ENCODE data around the gene KRTAP5-9.
"Not testable (repeated sequence)": the region's sequence is repeated elsewhere in the genome, so short reads cannot be mapped to it uniquely, and the experiment has no call there.

Gene KRTAP5-9

GRCh38 chr11:71535825-71536224, 12.4 kb upstream of the KRTAP5-9 start:
- H3K36me3 ChIP-seq (ENCODE audit: insufficient read depth, low read length) = no peaks in the 10 kb centered on the region
- H3K4me1 ChIP-seq (ENCODE audit: control insufficient read depth, insufficient read depth, low read length, unreplicated experiment) = no peaks in the 10 kb centered on the region
- H2AFZ ChIP-seq (ENCODE audit: low read length, unreplicated experiment) = no peak overlapping the region
- no peak overlapping the region for H3K27ac ChIP-seq (ENCODE audit: low read depth, low read length)
- H3K27me3 ChIP-seq (ENCODE audit: insufficient read depth, low read length) = peaks cover 4% of the 10 kb centered on the region; the same call in 1 of the 2 replicates
- H3K79me2 ChIP-seq (ENCODE audit: control insufficient read depth, insufficient read depth, low read length, unreplicated experiment) = no peaks in the 10 kb centered on the region
- no peak overlapping the region for H3K4me3 ChIP-seq (ENCODE audit: low read depth, low read length)

DNA sequence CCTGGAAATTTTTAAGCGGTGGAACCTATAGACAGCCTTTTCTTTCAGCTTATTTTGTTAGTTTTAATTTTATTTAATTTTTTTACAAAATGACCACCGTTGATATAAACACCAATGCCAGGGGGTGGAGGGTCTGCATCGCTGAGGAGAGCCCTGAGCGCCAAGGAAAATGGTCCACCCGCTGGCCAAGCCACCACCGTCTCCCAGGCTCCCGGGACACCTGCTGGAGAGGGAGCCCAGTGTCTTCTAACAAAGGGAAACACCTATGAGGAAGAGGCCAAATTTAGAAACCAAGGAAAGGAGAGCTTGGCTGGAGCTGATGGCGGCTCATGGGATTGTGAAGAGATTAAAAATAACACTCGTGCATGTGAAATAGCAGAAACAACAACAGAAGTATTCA, 10.7 kb upstream of the KRTAP5-9 start:
- Histone ChIP-seq H2AFZ (ENCODE audit: low read length, unreplicated experiment) (no peak overlapping the region), H3K79me2 (ENCODE audit: control insufficient read depth, insufficient read depth, low read length, unreplicated experiment) (no peaks in the 10 kb centered on the region), H3K4me3 (ENCODE audit: low read depth, low read length) (no peak overlapping the region), H3K27me3 (ENCODE audit: insufficient read depth, low read length) (peaks cover 18% of the 10 kb centered on the region; the same call in 1 of the 2 replicates), H3K27ac (ENCODE audit: low read depth, low read length) (no peak overlapping the region), H3K36me3 (ENCODE audit: insufficient read depth, low read length) (no peaks in the 10 kb centered on the region), H3K4me1 (ENCODE audit: control insufficient read depth, insufficient read depth, low read length, unreplicated experiment) (no peaks in the 10 kb centered on the region)

DNA sequence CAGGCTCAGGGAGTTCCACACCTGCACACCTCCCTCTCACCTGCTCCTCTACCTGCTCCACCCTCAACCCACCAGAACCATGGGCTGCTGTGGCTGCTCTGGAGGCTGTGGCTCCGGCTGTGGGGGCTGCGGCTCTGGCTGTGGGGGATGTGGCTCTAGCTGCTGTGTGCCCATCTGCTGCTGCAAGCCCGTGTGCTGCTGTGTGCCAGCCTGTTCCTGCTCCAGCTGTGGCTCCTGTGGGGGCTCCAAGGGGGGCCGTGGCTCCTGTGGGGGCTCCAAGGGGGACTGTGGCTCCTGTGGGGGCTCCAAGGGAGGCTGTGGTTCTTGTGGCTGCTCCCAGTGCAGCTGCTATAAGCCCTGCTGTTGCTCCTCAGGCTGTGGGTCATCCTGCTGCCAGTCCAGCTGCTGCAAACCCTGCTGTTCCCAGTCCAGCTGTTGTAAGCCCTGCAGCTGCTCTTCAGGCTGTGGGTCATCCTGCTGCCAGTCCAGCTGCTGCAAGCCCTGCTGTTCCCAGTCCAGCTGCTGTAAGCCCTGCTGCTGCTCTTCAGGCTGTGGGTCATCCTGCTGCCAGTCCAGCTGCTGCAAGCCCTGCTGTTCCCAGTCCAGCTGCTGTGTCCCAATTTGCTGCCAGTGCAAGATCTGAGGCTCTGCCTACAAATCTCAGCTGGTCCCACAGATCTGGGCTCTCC, 10.1 kb upstream of the KRTAP5-9 start, which contains the start of gene KRTAP5-8:
Gene KRTAP5-8, plus strand, starts transcription at position 49 of the 689 bp plus-strand sequence. Its CDS starts 31 bp downstream, at position 80.
- H3K79me2 ChIP-seq (ENCODE audit: control insufficient read depth, insufficient read depth, low read length, unreplicated experiment); H3K4me1 ChIP-seq (ENCODE audit: control insufficient read depth, insufficient read depth, low read length, unreplicated experiment); H3K36me3 ChIP-seq (ENCODE audit: insufficient read depth, low read length); H3K27ac ChIP-seq (ENCODE audit: low read depth, low read length); H2AFZ ChIP-seq (ENCODE audit: low read length, unreplicated experiment); H3K4me3 ChIP-seq (ENCODE audit: low read depth, low read length): not testable (repeated sequence)
- peaks cover 19% of the 10 kb centered on the region; the same call in 1 of the 2 replicates for H3K27me3 ChIP-seq (ENCODE audit: insufficient read depth, low read length)

- no peaks in the 10 kb centered on the region for H3K4me1 ChIP-seq (ENCODE audit: control insufficient read depth, insufficient read depth, low read length, unreplicated experiment)
- H3K27ac ChIP-seq (ENCODE audit: low read depth, low read length) = no peak overlapping the region
- no peaks in the 10 kb centered on the region for H3K79me2 ChIP-seq (ENCODE audit: control insufficient read depth, insufficient read depth, low read length, unreplicated experiment)
- H3K36me3 ChIP-seq (ENCODE audit: insufficient read depth, low read length) = no peaks in the 10 kb centered on the region
- H3K4me3 ChIP-seq (ENCODE audit: low read depth, low read length) = no peak overlapping the region
- no peak overlapping the region for H2AFZ ChIP-seq (ENCODE audit: low read length, unreplicated experiment)
- peaks cover 23% of the 10 kb centered on the region; the same call in 1 of the 2 replicates for H3K27me3 ChIP-seq (ENCODE audit: insufficient read depth, low read length)
These were observed 9.6 kb upstream of the KRTAP5-9 start for GRCh38 chr11:71538666-71538990.

- Histone ChIP-seq H3K4me3 (ENCODE audit: low read depth, low read length) (no peak overlapping the region), H2AFZ (ENCODE audit: low read length, unreplicated experiment) (no peak overlapping the region), H3K4me1 (ENCODE audit: control insufficient read depth, insufficient read depth, low read length, unreplicated experiment) (no peaks in the 10 kb centered on the region), H3K27ac (ENCODE audit: low read depth, low read length) (no peak overlapping the region), H3K36me3 (ENCODE audit: insufficient read depth, low read length) (no peaks in the 10 kb centered on the region), H3K79me2 (ENCODE audit: control insufficient read depth, insufficient read depth, low read length, unreplicated experiment) (no peaks in the 10 kb centered on the region), H3K27me3 (ENCODE audit: insufficient read depth, low read length) (peaks cover 27% of the 10 kb centered on the region; the same call in 1 of the 2 replicates)
These were observed 9.2 kb upstream of the KRTAP5-9 start for GRCh38 chr11:71539017-71539416.

DNA sequence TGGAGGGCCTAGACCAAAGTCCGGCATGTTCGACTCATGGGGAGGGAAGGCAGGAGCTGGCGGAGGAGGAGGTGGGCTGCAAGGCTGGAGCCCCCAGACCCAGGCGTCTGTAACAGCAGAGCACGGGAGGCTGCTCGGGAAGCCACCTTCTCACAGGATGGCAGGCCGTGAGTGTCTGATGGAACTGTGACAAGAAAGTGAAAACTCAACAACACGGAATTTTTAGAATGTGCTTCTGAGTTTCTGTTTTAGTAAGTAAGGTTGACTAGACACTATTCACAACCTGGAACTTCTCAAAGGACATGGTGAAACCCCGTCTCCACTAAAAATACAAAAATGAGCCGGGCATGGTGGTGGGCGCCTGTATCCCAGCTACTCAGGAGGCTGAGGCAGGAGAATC, 8.2 kb upstream of the KRTAP5-9 start:
- not testable (repeated sequence) for H3K4me1 ChIP-seq (ENCODE audit: control insufficient read depth, insufficient read depth, low read length, unreplicated experiment); H3K27ac ChIP-seq (ENCODE audit: low read depth, low read length); H3K4me3 ChIP-seq (ENCODE audit: low read depth, low read length); H3K79me2 ChIP-seq (ENCODE audit: control insufficient read depth, insufficient read depth, low read length, unreplicated experiment); H3K36me3 ChIP-seq (ENCODE audit: insufficient read depth, low read length); H2AFZ ChIP-seq (ENCODE audit: low read length, unreplicated experiment)
- H3K27me3 ChIP-seq (ENCODE audit: insufficient read depth, low read length) = peaks cover 30% of the 10 kb centered on the region; the same call in 1 of the 2 replicates

GRCh38 chr11:71540521-71541304, 7.5 kb upstream of the KRTAP5-9 start:
- H3K4me1 ChIP-seq (ENCODE audit: control insufficient read depth, insufficient read depth, low read length, unreplicated experiment); H3K27ac ChIP-seq (ENCODE audit: low read depth, low read length); H3K36me3 ChIP-seq (ENCODE audit: insufficient read depth, low read length); H3K4me3 ChIP-seq (ENCODE audit: low read depth, low read length); H3K79me2 ChIP-seq (ENCODE audit: control insufficient read depth, insufficient read depth, low read length, unreplicated experiment); H2AFZ ChIP-seq (ENCODE audit: low read length, unreplicated experiment): not testable (repeated sequence)
- peaks cover 38% of the 10 kb centered on the region; the same call in 1 of the 2 replicates for H3K27me3 ChIP-seq (ENCODE audit: insufficient read depth, low read length)

- peaks cover 50% of the 10 kb centered on the region for H3K27me3 ChIP-seq (ENCODE audit: insufficient read depth, low read length)
- H3K79me2 ChIP-seq (ENCODE audit: control insufficient read depth, insufficient read depth, low read length, unreplicated experiment) = no peaks in the 10 kb centered on the region
- H3K27ac ChIP-seq (ENCODE audit: low read depth, low read length) = no peak overlapping the region
- no peaks in the 10 kb centered on the region for H3K4me1 ChIP-seq (ENCODE audit: control insufficient read depth, insufficient read depth, low read length, unreplicated experiment)
- no peaks in the 10 kb centered on the region for H3K36me3 ChIP-seq (ENCODE audit: insufficient read depth, low read length)
- H2AFZ ChIP-seq (ENCODE audit: low read length, unreplicated experiment) = no peak overlapping the region
- no peak overlapping the region for H3K4me3 ChIP-seq (ENCODE audit: low read depth, low read length)
These were observed 5.8 kb upstream of the KRTAP5-9 start for GRCh38 chr11:71542382-71542781.

DNA sequence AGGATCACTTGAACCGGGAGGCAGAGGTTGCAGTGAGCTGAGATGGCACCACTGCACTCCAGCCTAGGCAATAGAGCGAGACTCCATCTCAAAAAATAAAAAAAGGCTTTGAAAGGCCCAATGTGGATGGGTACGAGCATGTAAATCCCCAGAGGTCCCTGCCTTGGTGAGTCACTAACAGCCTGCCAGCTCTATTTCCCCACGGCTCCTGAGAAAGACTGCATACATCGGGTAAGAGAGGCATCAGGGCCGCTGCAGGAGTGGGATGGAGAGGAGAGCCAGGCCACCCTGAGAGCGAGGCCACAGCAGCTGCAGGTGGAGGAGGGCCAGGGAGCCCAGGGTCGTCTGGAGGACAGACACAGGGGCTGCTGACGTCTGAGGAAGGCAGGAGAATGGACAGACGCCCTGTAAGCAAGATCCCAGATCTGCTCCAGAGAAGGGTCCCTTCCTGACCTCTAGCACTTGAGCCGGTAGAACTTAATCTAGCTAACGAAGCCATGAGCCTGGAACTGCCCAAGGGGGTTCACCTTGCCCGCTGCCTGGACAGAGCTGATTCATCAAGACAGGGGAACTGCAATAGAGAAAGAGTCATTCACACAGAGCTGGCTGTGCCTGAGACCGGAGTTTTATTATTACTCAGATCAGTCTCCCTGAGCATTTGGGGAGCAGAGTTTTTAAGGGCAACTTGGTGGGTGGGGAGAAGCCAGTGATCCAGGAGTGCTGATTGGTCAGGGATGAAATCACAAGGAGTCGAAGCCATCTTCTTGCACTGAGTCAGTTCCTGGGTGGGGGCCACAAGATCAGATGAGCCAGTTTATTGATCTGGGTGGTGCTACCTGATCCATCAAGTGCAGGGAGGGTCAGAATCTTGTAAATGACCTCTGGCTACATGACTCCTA, 5.1 kb upstream of the KRTAP5-9 start:
- no peak overlapping the region for H3K4me3 ChIP-seq (ENCODE audit: low read depth, low read length)
- peaks cover 57% of the 10 kb centered on the region for H3K27me3 ChIP-seq (ENCODE audit: insufficient read depth, low read length)
- no peaks in the 10 kb centered on the region for H3K36me3 ChIP-seq (ENCODE audit: insufficient read depth, low read length)
- no peaks in the 10 kb centered on the region for H3K4me1 ChIP-seq (ENCODE audit: control insufficient read depth, insufficient read depth, low read length, unreplicated experiment)
- H3K27ac ChIP-seq (ENCODE audit: low read depth, low read length) = no peak overlapping the region
- no peaks in the 10 kb centered on the region for H3K79me2 ChIP-seq (ENCODE audit: control insufficient read depth, insufficient read depth, low read length, unreplicated experiment)
- H2AFZ ChIP-seq (ENCODE audit: low read length, unreplicated experiment) = no peak overlapping the region

DNA sequence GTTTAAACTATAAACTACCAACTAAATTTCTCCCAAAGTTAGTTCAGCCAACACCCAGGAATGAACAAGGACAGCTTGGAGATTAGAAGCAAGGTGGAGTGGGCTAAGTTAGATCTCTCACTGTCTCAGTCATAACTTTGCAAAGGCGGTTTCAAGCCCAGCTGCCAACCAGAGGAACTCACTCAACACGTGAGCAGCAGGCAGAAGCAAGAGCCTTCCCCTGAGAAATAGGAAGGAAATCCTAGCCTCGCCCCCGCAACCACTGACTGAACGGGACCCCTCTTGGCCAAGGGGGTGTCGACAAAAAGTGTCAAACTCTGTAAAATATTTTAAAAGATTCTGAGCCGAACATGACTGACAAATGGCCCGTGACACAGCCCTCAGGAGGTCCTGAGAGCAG, 4.4 kb upstream of the KRTAP5-9 start:
- H3K4me3 ChIP-seq (ENCODE audit: low read depth, low read length) = no peak overlapping the region

More for the DNA sequence above, 4.4 kb upstream of the KRTAP5-9 start:
- Histone ChIP-seq H3K4me1 (ENCODE audit: control insufficient read depth, insufficient read depth, low read length, unreplicated experiment) (no peaks in the 10 kb centered on the region), H2AFZ (ENCODE audit: low read length, unreplicated experiment) (no peak overlapping the region), H3K79me2 (ENCODE audit: control insufficient read depth, insufficient read depth, low read length, unreplicated experiment) (no peaks in the 10 kb centered on the region), H3K27ac (ENCODE audit: low read depth, low read length) (no peak overlapping the region), H3K36me3 (ENCODE audit: insufficient read depth, low read length) (no peaks in the 10 kb centered on the region), H3K27me3 (ENCODE audit: insufficient read depth, low read length) (peaks cover 57% of the 10 kb centered on the region)

Measured in ACC112 (cell line).